HEK293 (cell line): ENCODE measurements around the gene ABHD17C.
A peak's percentile ranks its signal among the peaks of the same experiment; 100 is the strongest.

Experiments
- CTCF ChIA-PET: fragments of 350-600 bp; formaldehyde crosslinking; extraction: SDS; loops from one replicate; lab custom pipeline; 2021; ENCODE audit warnings: antibody characterized with exemption; lab: Yijun Ruan, JAX
- POLR2A ChIA-PET: fragments of 300-600 bp; formaldehyde crosslinking; extraction: SDS; loops from one replicate; lab custom pipeline; 2020; ENCODE audit warnings: antibody characterized with exemption, inconsistent platforms; lab: Yijun Ruan, JAX
- H3K27ac ChIP-seq: fragments of 200-500 bp; sonication (Bioruptor generic); 2 replicates; pipeline ENCODE4 v1.5.1; 2014; ENCODE audit warnings: low read depth, low read length, control low read depth, inconsistent platforms; ENCODE audit errors: extremely low read depth
- H3K36me3 ChIP-seq, 2 experiments: fragments of 200-500 bp in 1 of 2; sonication (Bioruptor generic) in 1 of 2; 1 replicate in 1 of 2; 2 replicates in 1 of 2; pipeline ENCODE4 v1.5.1; 2014 to 2017; ENCODE audit warnings: inconsistent platforms in 2 of 2, low read length in 2 of 2; ENCODE audit not compliant: control insufficient read depth in 2 of 2, insufficient read depth in 1 of 2
- H3K4me1 ChIP-seq: fragments of 200-500 bp; sonication (Bioruptor generic); 2 replicates; pipeline ENCODE4 v1.5.1; 2014; ENCODE audit warnings: mild to moderate bottlenecking, low read length, inconsistent platforms; ENCODE audit not compliant: control insufficient read depth, insufficient read depth
- H3K4me3 ChIP-seq: 2 replicates; pipeline ENCODE4 v1.5.1; 2011; ENCODE audit warnings: low read depth, mild to moderate bottlenecking, control low read depth, low read length, moderate library complexity
- H3K9me3 ChIP-seq: fragments of 200-500 bp; sonication (Bioruptor generic); 2 replicates; pipeline ENCODE4 v1.5.1; 2014; ENCODE audit warnings: low read depth, low read length, inconsistent platforms; ENCODE audit not compliant: control insufficient read depth, insufficient read depth
- HOXD13 ChIP-seq: sonication (generic); formaldehyde crosslinking; IDR thresholded peaks from 2 replicates; pipeline ENCODE4 v1.8.0; 2022; ENCODE audit warnings: missing genetic modification reagents, borderline replicate concordance
- KLF8 ChIP-seq: fragments of 450-650 bp; formaldehyde crosslinking; IDR thresholded peaks from 2 replicates; pipeline ENCODE4 v1.5.1; 2016; ENCODE audit warnings: missing biosample characterization, missing genetic modification characterization
- KLF9 ChIP-seq: fragments of 450-650 bp; formaldehyde crosslinking; IDR thresholded peaks from 2 replicates; pipeline ENCODE4 v1.5.1; 2016; ENCODE audit warnings: missing biosample characterization, missing genetic modification characterization, low read depth
- PATZ1 ChIP-seq: fragments of 450-650 bp; formaldehyde crosslinking; IDR thresholded peaks from 2 replicates; pipeline ENCODE4 v1.5.1; 2016; ENCODE audit warnings: missing biosample characterization, missing genetic modification characterization
- SCRT1 ChIP-seq: fragments of 450-650 bp; formaldehyde crosslinking; IDR thresholded peaks from 2 replicates; pipeline ENCODE4 v1.5.1; 2016; ENCODE audit warnings: missing biosample characterization, missing genetic modification characterization, borderline replicate concordance
- SCRT2 ChIP-seq: fragments of 450-650 bp; formaldehyde crosslinking; IDR thresholded peaks from 2 replicates; pipeline ENCODE4 v1.5.1; 2016; ENCODE audit warnings: missing biosample characterization, missing genetic modification characterization
- ZBTB1 ChIP-seq: fragments of 450-650 bp; formaldehyde crosslinking; IDR thresholded peaks from 2 replicates; pipeline ENCODE4 v1.5.1; 2016; ENCODE audit warnings: missing biosample characterization, missing genetic modification characterization
- ZBTB21 ChIP-seq: fragments of 450-650 bp; formaldehyde crosslinking; IDR thresholded peaks from 2 replicates; pipeline ENCODE4 v1.5.1; 2017; ENCODE audit warnings: missing biosample characterization, missing genetic modification characterization
- ZBTB48 ChIP-seq: fragments of 450-650 bp; formaldehyde crosslinking; IDR thresholded peaks from 2 replicates; pipeline ENCODE4 v1.5.1; 2016; ENCODE audit warnings: missing biosample characterization, missing genetic modification characterization
- ZNF112 ChIP-seq: fragments of 450-650 bp; formaldehyde crosslinking; IDR thresholded peaks from 2 replicates; pipeline ENCODE4 v1.5.0; 2017; ENCODE audit warnings: missing biosample characterization, missing genetic modification characterization
- ZNF274 ChIP-seq, 2 experiments: fragments of 200-500 bp in 1 of 2; fragments of 450-650 bp in 1 of 2; sonication (Bioruptor generic) in 1 of 2; formaldehyde crosslinking in 1 of 2; IDR thresholded peaks; 2 replicates each; pipeline versions ENCODE4 v1.5.1 to v1.6.1; 2014 to 2016; ENCODE audit warnings: borderline replicate concordance in 1 of 2, inconsistent platforms in 1 of 2, low read length in 1 of 2, missing biosample characterization in 1 of 2, missing genetic modification characterization in 1 of 2
- ZNF311 ChIP-seq: fragments of 450-650 bp; formaldehyde crosslinking; IDR thresholded peaks from 2 replicates; pipeline ENCODE4 v1.5.1; 2017; ENCODE audit warnings: missing biosample characterization, missing genetic modification characterization, borderline replicate concordance
- ZNF341 ChIP-seq: fragments of 450-650 bp; formaldehyde crosslinking; IDR thresholded peaks from 2 replicates; pipeline ENCODE4; 2016; ENCODE audit warnings: low read depth, missing biosample characterization, missing genetic modification characterization
- ZNF48 ChIP-seq: fragments of 450-650 bp; formaldehyde crosslinking; IDR thresholded peaks from 2 replicates; pipeline ENCODE4 v1.5.1; 2016; ENCODE audit warnings: missing biosample characterization, missing genetic modification characterization
- ZNF513 ChIP-seq: fragments of 450-650 bp; IDR thresholded peaks from 2 replicates; pipeline ENCODE4 v1.5.1; 2018; ENCODE audit warnings: missing biosample characterization, missing genetic modification characterization
- ZNF521 ChIP-seq: fragments of 450-650 bp; formaldehyde crosslinking; IDR thresholded peaks from 2 replicates; pipeline ENCODE4 v1.5.1; 2017; ENCODE audit warnings: missing biosample characterization, mild to moderate bottlenecking, missing genetic modification characterization
- ZNF529 ChIP-seq: fragments of 450-650 bp; formaldehyde crosslinking; IDR thresholded peaks from 2 replicates; pipeline ENCODE4 v1.5.1; 2017; ENCODE audit warnings: missing genetic modification characterization, missing biosample characterization; ENCODE audit not compliant: insufficient replicate concordance
- ZNF555 ChIP-seq: fragments of 450-650 bp; formaldehyde crosslinking; conservative IDR thresholded peaks from 2 replicates; pipeline ENCODE4 v1.5.1; 2017; ENCODE audit warnings: missing biosample characterization, mild to moderate bottlenecking, missing genetic modification characterization, inconsistent platforms
- ZNF624 ChIP-seq: fragments of 450-650 bp; formaldehyde crosslinking; IDR thresholded peaks from 2 replicates; pipeline ENCODE4 v1.5.1; 2017; ENCODE audit warnings: missing biosample characterization, missing genetic modification characterization
- ZNF830 ChIP-seq: fragments of 450-650 bp; IDR thresholded peaks from 2 replicates; pipeline ENCODE4 v1.5.0; 2018; ENCODE audit warnings: missing biosample characterization, missing genetic modification characterization, low read depth, mild to moderate bottlenecking, moderate library complexity
- ZSCAN4 ChIP-seq: fragments of 450-650 bp; formaldehyde crosslinking; IDR thresholded peaks from 2 replicates; pipeline ENCODE4 v1.5.1; 2017; ENCODE audit warnings: missing biosample characterization, missing genetic modification characterization
- ZSCAN5A ChIP-seq: fragments of 450-650 bp; formaldehyde crosslinking; IDR thresholded peaks from 2 replicates; pipeline ENCODE4 v1.5.1; 2016; ENCODE audit warnings: missing biosample characterization, missing genetic modification characterization

Gene ABHD17C

GRCh38 chr15:80679804-80680175 is 15.3 kb upstream of the ABHD17C start (continued):
- TF ChIP-seq ZBTB1, result no peak

DNA sequence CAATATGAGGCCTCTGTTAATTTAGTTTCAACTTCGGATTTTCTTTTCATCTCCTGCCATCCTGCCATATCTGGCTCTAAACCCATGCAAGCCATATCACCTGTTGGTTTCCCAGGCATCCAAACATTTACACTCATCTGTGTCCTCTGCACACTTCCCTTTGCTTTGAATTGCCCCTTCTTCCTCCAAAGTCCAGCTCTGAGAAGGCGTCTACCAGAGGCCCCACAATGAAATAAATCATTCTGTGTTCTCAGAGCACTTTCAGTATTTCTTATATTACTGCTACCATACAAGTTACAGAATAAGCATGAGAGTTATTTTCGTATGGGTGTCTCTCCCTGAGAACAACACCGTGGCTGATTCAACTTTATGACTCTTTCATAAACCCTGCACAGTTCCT is 12.9 kb upstream of the ABHD17C start:
- CTCF ChIA-PET, result interaction anchor here (0.7 to 1.4 kb wide), 4 partner anchors 8 to 114 kb away, joined by 3 to 4 read pairs (median 4); no protein-coding TSS in a partner anchor
- POLR2A ChIA-PET, result no interaction called here

GRCh38 chr15:80684697-80685096 is 10.4 kb upstream of the ABHD17C start:
- H3K4me3 ChIP-seq, result no peak overlapping the region
- TF ChIP-seq KLF9 (tag by site-specific recombination) (no peak), ZNF555 (no peak), ZBTB21 (no peak), ZNF274 (IDR thresholded peaks at IDR 0.05; ENCODE audit: low read length) (no peak), ZNF274 (tag by site-specific recombination; IDR thresholded peaks at IDR 0.05; ENCODE audit: borderline replicate concordance) (no peak), ZNF311 (tag by site-specific recombination) (no peak), PATZ1 (tag by site-specific recombination) (no peak), KLF8 (tag by site-specific recombination) (no peak), ZNF521 (tag by site-specific recombination) (no peak)
- no peak overlapping the region for H3K27ac ChIP-seq
- no peaks in the 10 kb centered on the region for H3K9me3 ChIP-seq
- ChIA-PET POLR2A (interaction anchor here (0.6 kb wide), 1 partner anchor 33 kb away, joined by 3 read pairs; no protein-coding TSS in a partner anchor), CTCF (interaction anchor here (0.6 to 1.5 kb wide), 4 partner anchors 11 to 91 kb away, joined by 3 to 4 read pairs (median 3); no protein-coding TSS in a partner anchor)
- H3K4me1 ChIP-seq, result no peaks in the 10 kb centered on the region
- H3K36me3 ChIP-seq, result no peaks in the 10 kb centered on the region

More for the DNA sequence above, 12.9 kb upstream of the ABHD17C start:
- no peaks in the 10 kb centered on the region for H3K9me3 ChIP-seq
- H3K4me1 ChIP-seq, result no peaks in the 10 kb centered on the region
- no peak overlapping the region for H3K4me3 ChIP-seq
- no peak for TF ChIP-seq ZNF830 (tag by site-specific recombination)
- TF ChIP-seq ZNF513, result no peak
- 0 out of 2 replicates have a peak, but pooled peaks have one; percentile 29 for TF ChIP-seq SCRT1 (tag by site-specific recombination)
- TF ChIP-seq SCRT2 (tag by site-specific recombination), result peak; percentile 51
- no peak for TF ChIP-seq ZNF529 (tag by site-specific recombination)
- no peaks in the 10 kb centered on the region for H3K36me3 ChIP-seq
- no peak overlapping the region for H3K27ac ChIP-seq

- CTCF ChIA-PET, result interaction anchor here (0.6 to 1.2 kb wide), 3 partner anchors 10 to 303 kb away, joined by 3 read pairs; no protein-coding TSS in a partner anchor
Observed at GRCh38 chr15:80685628-80686027, 9.5 kb upstream of the ABHD17C start.

More at GRCh38 chr15:80685628-80686027, 9.5 kb upstream of the ABHD17C start:
- no peaks in the 10 kb centered on the region for H3K4me1 ChIP-seq
- H3K9me3 ChIP-seq, result no peaks in the 10 kb centered on the region; the same call in 1 of the 2 replicates
- no peak overlapping the region for H3K27ac ChIP-seq
- H3K36me3 ChIP-seq, result no peaks in the 10 kb centered on the region
- POLR2A ChIA-PET, result no interaction called here
- TF ChIP-seq ZSCAN4 (tag by site-specific recombination), result no peak
- no peak for TF ChIP-seq ZNF48 (tag by site-specific recombination)
- no peak for TF ChIP-seq ZNF112
- no peak for TF ChIP-seq ZSCAN5A (tag by site-specific recombination)
- TF ChIP-seq HOXD13, result no peak
- TF ChIP-seq ZBTB21, result no peak
- no peak for TF ChIP-seq ZNF341 (tag by site-specific recombination)
- TF ChIP-seq ZBTB48 (tag by site-specific recombination), result no peak
- no peak for TF ChIP-seq ZNF624 (tag by site-specific recombination)
- H3K4me3 ChIP-seq, result no peak overlapping the region
